NCI-H2196 (cell line): ENCODE data around the gene KRTAP4-9.
"Not testable (repeated sequence)": the region's sequence is repeated elsewhere in the genome, so short reads cannot be mapped to it uniquely, and the experiment has no call there.

Experiments used
- DNase-seq: peaks from one replicate; lab custom pipeline; 2025; ENCODE audit not compliant: unreplicated experiment; lab: John Stamatoyannopoulos, UW

Gene KRTAP4-9

GRCh38 chr17:41126412-41126811, 21.2 kb downstream of the KRTAP4-9 start:
- no peak for DNase-seq

- no peak for DNase-seq
Measured at GRCh38 chr17:41127371-41127770, 22.2 kb downstream of the KRTAP4-9 start.

GRCh38 chr17:41131979-41132378, 26.8 kb downstream of the KRTAP4-9 start:
- DNase-seq: no peak

GRCh38 chr17:41133880-41134735, 28.9 kb downstream of the KRTAP4-9 start:
- DNase-seq: no peak

- DNase-seq: not testable (repeated sequence)
Measured at GRCh38 chr17:41139865-41140264, 34.7 kb downstream of the KRTAP4-9 start.

- no peak for DNase-seq
Measured at GRCh38 chr17:41140360-41141131, 35.4 kb downstream of the KRTAP4-9 start, which contains the start of gene KRTAP4-6. Gene KRTAP4-6, minus strand, starts transcription at chr17:41140544. Its CDS starts 57 bp downstream, at chr17:41140487.

- no peak for DNase-seq
Measured at GRCh38 chr17:41141361-41141760, 36.2 kb downstream of the KRTAP4-9 start.

GRCh38 chr17:41144846-41145245, 39.7 kb downstream of the KRTAP4-9 start:
- no peak for DNase-seq

- no peak for DNase-seq
Measured at GRCh38 chr17:41145261-41145660, 40.1 kb downstream of the KRTAP4-9 start.

GRCh38 chr17:41147531-41148204, 42.5 kb downstream of the KRTAP4-9 start:
- DNase-seq: no peak

GRCh38 chr17:41148971-41149651, 43.9 kb downstream of the KRTAP4-9 start:
- DNase-seq: not testable (repeated sequence)

- no peak for DNase-seq
Measured at GRCh38 chr17:41149652-41149985, 44.4 kb downstream of the KRTAP4-9 start, which contains the start of gene KRTAP4-5. Gene KRTAP4-5, minus strand, starts transcription at chr17:41149825. Its CDS starts 58 bp downstream, at chr17:41149767.

GRCh38 chr17:41150026-41150425, 44.8 kb downstream of the KRTAP4-9 start:
- no peak for DNase-seq

- no peak for DNase-seq
Measured at GRCh38 chr17:41151525-41151924, 46.3 kb downstream of the KRTAP4-9 start.

- DNase-seq: no peak
Measured at GRCh38 chr17:41153856-41154255, 48.7 kb downstream of the KRTAP4-9 start.
